ENCODE results near the gene ODR4.
"Not testable (repeated sequence)": the region's sequence is repeated elsewhere in the genome, so short reads cannot be mapped to it uniquely, and the experiment has no call there.

Gene ODR4

GRCh38 chr1:186375152-186375928 lies at the start of gene ODR4, which contains the start of gene TPR:
TSS of gene ODR4 (plus strand) at chr1:186375838. CDS start at chr1:186379786, 3,948 bp downstream.
TSS of gene TPR (minus strand) at chr1:186375253. CDS start at chr1:186375028, 225 bp downstream.
- peak; percentile 98 for DNase-seq (ENCODE audit: low read depth)

- DNase-seq (ENCODE audit: low read depth): no peak
Observed at GRCh38 chr1:186326009-186326408, 49.6 kb upstream of the ODR4 start.

DNA sequence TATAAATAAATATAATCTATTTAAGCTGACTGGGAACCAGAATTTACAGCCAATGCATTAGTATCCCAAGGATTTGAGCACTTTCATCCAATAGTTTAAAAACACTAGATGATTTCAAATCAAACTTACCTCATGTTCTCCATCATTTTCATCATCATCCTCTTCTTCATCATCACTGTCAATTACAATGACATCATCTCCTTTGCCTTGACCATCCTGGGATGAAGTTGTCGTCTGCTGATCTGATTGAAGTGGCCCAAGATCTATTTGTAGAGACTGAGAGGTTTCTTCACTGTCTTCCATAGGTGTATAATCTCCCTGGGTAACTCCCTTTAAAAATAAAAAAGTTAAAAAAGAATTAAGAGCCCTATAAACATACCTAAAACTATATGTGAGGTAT lies 48.3 kb upstream of the ODR4 start:
- DNase-seq (ENCODE audit: low read depth): no peak

GRCh38 chr1:186330758-186331157 lies 44.9 kb upstream of the ODR4 start:
- no peak for DNase-seq (ENCODE audit: low read depth)

- no peak for DNase-seq (ENCODE audit: low read depth)
Observed at GRCh38 chr1:186337554-186337953, 38.1 kb upstream of the ODR4 start.

GRCh38 chr1:186340772-186341171 lies 34.9 kb upstream of the ODR4 start:
- no peak for DNase-seq (ENCODE audit: low read depth)

- DNase-seq (ENCODE audit: low read depth): not testable (repeated sequence)
Observed at GRCh38 chr1:186347837-186348691, 27.6 kb upstream of the ODR4 start.

DNA sequence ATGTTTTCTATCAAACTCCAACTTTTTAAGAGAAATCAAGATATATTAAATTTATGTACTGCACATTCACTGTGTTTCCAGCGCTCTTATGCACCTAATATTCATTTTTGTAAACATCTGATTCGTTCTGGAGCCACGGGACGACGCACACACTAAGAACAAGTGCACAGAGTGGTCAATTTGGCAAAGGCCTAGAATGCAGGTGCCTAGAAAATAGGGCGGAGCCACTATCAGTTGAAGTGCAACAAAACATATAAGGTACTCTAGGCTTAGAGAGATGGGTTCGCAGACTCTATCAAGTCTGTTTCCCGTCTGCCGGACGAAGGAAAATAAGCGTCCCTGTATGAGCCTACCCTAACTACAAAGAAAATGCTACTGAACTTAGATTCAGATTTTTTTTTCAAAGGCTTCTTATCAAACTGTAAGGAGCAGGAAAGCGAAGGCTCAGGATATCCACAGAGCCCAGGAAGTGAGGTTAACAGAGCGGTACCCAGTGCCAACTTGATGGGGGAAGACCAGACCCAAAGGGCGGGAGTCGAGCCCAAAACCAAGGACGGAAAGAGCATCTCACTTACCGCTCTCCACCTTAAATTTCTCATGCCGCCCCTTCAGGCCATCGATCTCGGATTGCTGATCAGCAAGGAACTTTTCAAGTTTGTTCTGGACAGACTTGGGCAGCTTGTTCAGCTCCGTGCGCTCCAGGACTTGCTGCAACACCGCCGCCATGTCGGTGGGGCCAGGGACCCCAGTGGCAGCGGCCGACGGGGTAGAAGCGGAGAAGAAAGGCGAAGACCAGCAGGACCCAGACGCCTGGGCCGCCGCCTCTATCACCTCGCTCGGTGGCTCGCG lies 1.1 kb upstream of the ODR4 start:
- DNase-seq (ENCODE audit: low read depth): no peak

GRCh38 chr1:186375929-186376319 lies 286 bp downstream of the ODR4 start:
- no peak for DNase-seq (ENCODE audit: low read depth)

GRCh38 chr1:186386725-186387383 lies 11.2 kb downstream of the ODR4 start:
- no peak for DNase-seq (ENCODE audit: low read depth)

DNA sequence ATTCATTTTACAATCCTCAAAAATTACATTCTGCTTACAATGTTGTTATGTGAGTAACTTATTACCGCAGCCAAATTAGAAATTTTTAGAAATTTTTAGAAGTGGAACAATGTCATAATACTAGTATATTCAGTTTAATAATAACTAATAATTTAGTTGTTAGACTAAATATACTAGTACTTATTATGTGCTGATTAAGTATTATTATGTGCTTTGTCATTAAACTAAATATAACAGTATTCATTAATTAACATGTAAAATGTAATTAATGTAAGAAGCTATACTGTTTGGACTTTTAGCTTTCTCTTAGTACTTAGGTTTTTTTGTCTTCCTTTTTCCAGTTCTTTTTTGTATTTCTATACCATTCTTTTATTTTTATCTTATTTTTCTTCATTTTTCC lies 15.3 kb downstream of the ODR4 start:
- no peak for DNase-seq (ENCODE audit: low read depth)

DNA sequence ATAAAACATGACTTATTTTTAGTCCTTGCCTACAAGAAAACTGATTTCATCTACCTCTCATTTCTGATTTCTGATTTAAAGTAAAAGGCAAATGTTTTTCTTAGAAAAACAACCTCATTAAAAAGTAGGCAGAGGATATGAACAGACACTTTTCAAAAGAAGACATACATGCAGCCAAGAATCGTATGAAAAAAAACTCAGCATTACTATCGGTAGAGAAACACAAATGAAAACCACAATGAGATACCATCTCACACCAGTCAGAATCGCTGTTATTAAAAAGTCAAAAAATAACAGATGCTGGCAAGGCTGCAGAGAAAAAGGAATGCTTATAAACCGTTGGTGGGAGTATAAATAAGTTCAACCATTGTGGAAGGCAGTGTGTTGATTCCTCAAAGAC lies 16.2 kb downstream of the ODR4 start:
- DNase-seq (ENCODE audit: low read depth): no peak

DNA sequence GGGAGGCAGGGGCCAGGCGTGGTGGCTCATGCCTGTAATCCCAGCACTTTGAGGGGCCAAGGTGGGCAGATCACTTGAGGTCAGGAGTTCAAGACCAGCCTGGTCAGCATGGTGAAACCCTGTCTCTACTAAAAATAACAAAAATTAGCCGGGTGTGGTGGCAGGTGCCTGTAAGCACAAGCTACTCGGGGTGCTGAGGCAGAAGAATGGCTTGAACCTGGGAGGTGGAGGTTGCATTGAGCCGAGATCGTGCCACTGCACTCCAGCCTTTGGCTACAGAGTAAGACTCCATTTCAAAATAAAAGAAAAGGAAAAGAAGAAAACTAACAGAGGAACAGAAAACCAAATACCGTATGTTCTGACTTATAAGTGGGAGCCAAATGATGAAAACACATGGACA lies 17.1 kb downstream of the ODR4 start:
- not testable (repeated sequence) for DNase-seq (ENCODE audit: low read depth)

GRCh38 chr1:186401446-186401845 lies 25.8 kb downstream of the ODR4 start:
- DNase-seq (ENCODE audit: low read depth): not testable (repeated sequence)

- DNase-seq (ENCODE audit: low read depth): no peak
Observed at GRCh38 chr1:186403632-186404031, 28.0 kb downstream of the ODR4 start.

GRCh38 chr1:186404454-186405051 lies 28.9 kb downstream of the ODR4 start:
- DNase-seq (ENCODE audit: low read depth): peak; percentile 24

DNA sequence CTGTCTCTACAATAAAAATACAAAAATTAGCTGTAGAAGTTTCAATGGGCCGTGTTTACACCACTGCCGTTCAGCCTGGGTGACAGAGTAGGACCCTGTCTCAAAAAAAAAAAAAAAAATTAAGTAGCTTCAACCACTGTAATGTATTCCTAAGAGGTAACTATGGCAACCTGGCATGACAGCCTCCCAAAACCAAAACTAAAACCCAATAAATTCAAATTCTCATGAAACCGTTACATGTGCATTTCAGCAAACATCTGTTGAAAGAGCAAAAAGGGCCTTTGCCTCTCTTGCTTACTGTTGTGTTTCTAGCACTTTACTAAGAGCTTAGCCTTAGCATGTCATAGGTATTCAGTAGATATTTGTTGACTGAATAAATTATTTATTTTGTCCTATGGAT lies 33.5 kb downstream of the ODR4 start:
- no peak for DNase-seq (ENCODE audit: low read depth)

GRCh38 chr1:186413319-186413718 lies 37.7 kb downstream of the ODR4 start:
- DNase-seq (ENCODE audit: low read depth): no peak

- DNase-seq (ENCODE audit: low read depth): no peak
Observed at GRCh38 chr1:186418503-186418902, 42.9 kb downstream of the ODR4 start.

DNA sequence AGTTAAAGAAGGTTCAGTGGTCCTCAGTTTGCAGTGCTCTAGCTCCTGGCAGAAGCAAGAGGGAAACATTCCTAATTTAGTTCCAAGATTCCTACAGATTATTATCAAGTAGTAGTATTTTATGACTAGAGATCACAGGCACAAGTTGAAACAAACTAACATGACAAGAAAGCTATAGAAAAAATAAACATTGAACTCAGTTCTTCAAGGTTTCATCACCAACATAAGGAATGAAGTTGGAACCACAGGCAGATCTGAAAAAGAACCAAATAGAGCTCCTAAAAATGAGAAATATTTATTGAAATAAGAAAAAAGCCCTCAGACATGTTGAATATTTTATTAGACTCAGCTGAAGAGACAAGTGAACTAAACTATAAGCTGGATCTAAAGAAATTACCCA lies 44.7 kb downstream of the ODR4 start:
- no peak for DNase-seq (ENCODE audit: low read depth)

GRCh38 chr1:186420923-186421322 lies 45.3 kb downstream of the ODR4 start:
- peak; percentile 9 for DNase-seq (ENCODE audit: low read depth)
